ENCODE data around the gene MPL. TPM values are rescaled to one million over a fixed set of nuclear protein-coding genes. Genes with fewer than 3 reads are reported as not detected.

The MPL gene
- total and polyA plus RNA-seq, 2 of the 8 experiments (the other 6 are each of a cell fraction or from before 2014, with no cell fraction given) = 0.08 TPM; not detected in 1

- Histone ChIP-seq H3K27me3 (replicated peaks in 1 of 4; ENCODE audit: control insufficient read depth in 3 of 4, extremely low read depth in 1 of 4, insufficient read depth in 3 of 4, low read length in 3 of 4) (no peaks in the 10 kb centered on the region), H2BK15ac (ENCODE audit: low read length) (no peak overlapping the region), H4K5ac (ENCODE audit: insufficient read length, low read depth, low read length) (no peak overlapping the region), H2BK20ac (ENCODE audit: low read length) (no peak overlapping the region), H3K56ac (replicated peaks; ENCODE audit: insufficient read length, low read depth, low read length) (no peak overlapping the region), H2AK5ac (ENCODE audit: low read depth, low read length) (no peak overlapping the region), H4K20me1 (replicated peaks in 1 of 2; ENCODE audit: control insufficient read depth in 1 of 2, insufficient read depth in 2 of 2, low read length in 2 of 2) (no peaks in the 10 kb centered on the region), H2BK5ac (ENCODE audit: low read depth, low read length) (no peak overlapping the region), H3K79me2 (ENCODE audit: control insufficient read depth in 1 of 2, insufficient read depth in 2 of 2, low read length in 2 of 2) (no peaks in the 10 kb centered on the region), H3K14ac (ENCODE audit: insufficient read length) (no peak overlapping the region), H4K8ac (ENCODE audit: extremely low read depth, insufficient read depth, low read length) (no peak overlapping the region), H3K27ac (ENCODE audit: low read depth, low read length) (no peak overlapping the region), H3K4me2 (ENCODE audit: insufficient read depth in 1 of 2, low read depth in 2 of 2, low read length in 2 of 2) (no peak overlapping the region), H3K18ac (ENCODE audit: extremely low read depth, low read length) (no peak overlapping the region), H3K4me1 (replicated peaks in 1 of 4; ENCODE audit: control insufficient read depth in 3 of 4, insufficient read depth in 4 of 4, low read length in 3 of 4) (no peaks in the 10 kb centered on the region; a peak in 1 of 7 replicates), H3K23me2 (ENCODE audit: low read depth, low read length) (no peaks in the 10 kb centered on the region), H3K36me3 (ENCODE audit: control insufficient read depth in 2 of 4, insufficient read depth in 4 of 4, low read length in 3 of 4) (no peaks in the 10 kb centered on the region), H3K79me1 (ENCODE audit: low read depth, low read length) (no peaks in the 10 kb centered on the region), H2BK12ac (ENCODE audit: low read depth, low read length) (no peak overlapping the region), H3K9ac (replicated peaks in 1 of 4; ENCODE audit: extremely low read depth in 1 of 4, low read depth in 3 of 4, low read length in 3 of 4) (no peak overlapping the region), H2AFZ (ENCODE audit: low read length) (no peak overlapping the region), H3K9me3 (ENCODE audit: insufficient read depth in 2 of 2, low read depth in 1 of 2, low read length in 1 of 2) (no peaks in the 10 kb centered on the region), H2BK120ac (replicated peaks; ENCODE audit: low read depth, low read length) (no peak overlapping the region), H4K91ac (replicated peaks; ENCODE audit: insufficient read length, low read length) (no peak overlapping the region), H3K23ac (ENCODE audit: insufficient read length) (no peak overlapping the region), H3K4me3 (ENCODE audit: extremely low read depth in 1 of 4, insufficient read depth in 2 of 4, low read depth in 3 of 4, low read length in 4 of 4) (no peak overlapping the region), H3K4ac (replicated peaks; ENCODE audit: insufficient read length, low read depth, low read length) (no peak overlapping the region)
- DNase-seq (ENCODE audit: low read depth in 1 of 2, low spot score in 2 of 2) = no peak
- no peak for FAIRE-seq
- POLR2A ChIA-PET (ENCODE audit: partially characterized antibody) = interaction anchor here (0.9 to 1.7 kb wide), 4 partner anchors 9 to 147 kb away, joined by 3 to 4 read pairs (median 4); partner anchors contain the start of genes HYI, MED8 and SZT2
- CTCF ChIA-PET (ENCODE audit: partially characterized antibody) = interaction anchor here (1.3 to 1.9 kb wide), 4 partner anchors 9 to 80 kb away, joined by 3 to 7 read pairs (median 4); partner anchors contain the start of gene MPL
- TF ChIP-seq JUND (IDR thresholded peaks at IDR 0.05; ENCODE audit: low read length) (no peak), NANOG (IDR thresholded peaks at IDR 0.05; ENCODE audit: insufficient read depth, low read depth, low read length, poor library complexity, severe bottlenecking) (no peak), POLR2A (IDR thresholded peaks at IDR 0.05; ENCODE audit: control extremely low read depth in 1 of 2, low read depth in 2 of 2, low read length in 2 of 2) (no peak), GABPA (IDR thresholded peaks at IDR 0.05; ENCODE audit: borderline replicate concordance, insufficient read depth, low read length) (no peak), CBX8 (IDR thresholded peaks at IDR 0.05; ENCODE audit: borderline replicate concordance, low read depth, low read length) (no peak), POU5F1 (IDR thresholded peaks at IDR 0.05; ENCODE audit: low read depth, low read length) (no peak), JUN (IDR thresholded peaks at IDR 0.05; ENCODE audit: low read depth, low read length) (no peak), GTF2F1 (IDR thresholded peaks at IDR 0.05; ENCODE audit: borderline replicate concordance, low read depth, low read length) (no peak), HDAC6 (IDR thresholded peaks at IDR 0.05; ENCODE audit: low read depth, low read length) (no peak)
- TF ChIP-seq, protein P1, sequence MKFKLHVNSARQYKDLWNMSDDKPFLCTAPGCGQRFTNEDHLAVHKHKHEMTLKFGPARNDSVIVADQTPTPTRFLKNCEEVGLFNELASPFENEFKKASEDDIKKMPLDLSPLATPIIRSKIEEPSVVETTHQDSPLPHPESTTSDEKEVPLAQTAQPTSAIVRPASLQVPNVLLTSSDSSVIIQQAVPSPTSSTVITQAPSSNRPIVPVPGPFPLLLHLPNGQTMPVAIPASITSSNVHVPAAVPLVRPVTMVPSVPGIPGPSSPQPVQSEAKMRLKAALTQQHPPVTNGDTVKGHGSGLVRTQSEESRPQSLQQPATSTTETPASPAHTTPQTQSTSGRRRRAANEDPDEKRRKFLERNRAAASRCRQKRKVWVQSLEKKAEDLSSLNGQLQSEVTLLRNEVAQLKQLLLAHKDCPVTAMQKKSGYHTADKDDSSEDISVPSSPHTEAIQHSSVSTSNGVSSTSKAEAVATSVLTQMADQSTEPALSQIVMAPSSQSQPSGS (IDR thresholded peaks at IDR 0.05; ENCODE audit: low read length) = no peak
- 86% methylated on average over 17 of the region's 17 CpGs; no CpG with 5 or more reads in 1 of the 2 experiments for WGBS, 2 experiments (ENCODE audit: extremely low coverage in 1 of 2, insufficient coverage in 1 of 2, insufficient read length in 1 of 2, insufficient replicate concordance in 2 of 2, low coverage in 1 of 2, low lambda C conversion rate in 2 of 2, missing lambda C conversion rate in 1 of 2)
Measured at GRCh38 chr1:43306688-43307457, 30.7 kb upstream of the MPL start.
